Measurements from ENCODE around the gene SART3.

DNA sequence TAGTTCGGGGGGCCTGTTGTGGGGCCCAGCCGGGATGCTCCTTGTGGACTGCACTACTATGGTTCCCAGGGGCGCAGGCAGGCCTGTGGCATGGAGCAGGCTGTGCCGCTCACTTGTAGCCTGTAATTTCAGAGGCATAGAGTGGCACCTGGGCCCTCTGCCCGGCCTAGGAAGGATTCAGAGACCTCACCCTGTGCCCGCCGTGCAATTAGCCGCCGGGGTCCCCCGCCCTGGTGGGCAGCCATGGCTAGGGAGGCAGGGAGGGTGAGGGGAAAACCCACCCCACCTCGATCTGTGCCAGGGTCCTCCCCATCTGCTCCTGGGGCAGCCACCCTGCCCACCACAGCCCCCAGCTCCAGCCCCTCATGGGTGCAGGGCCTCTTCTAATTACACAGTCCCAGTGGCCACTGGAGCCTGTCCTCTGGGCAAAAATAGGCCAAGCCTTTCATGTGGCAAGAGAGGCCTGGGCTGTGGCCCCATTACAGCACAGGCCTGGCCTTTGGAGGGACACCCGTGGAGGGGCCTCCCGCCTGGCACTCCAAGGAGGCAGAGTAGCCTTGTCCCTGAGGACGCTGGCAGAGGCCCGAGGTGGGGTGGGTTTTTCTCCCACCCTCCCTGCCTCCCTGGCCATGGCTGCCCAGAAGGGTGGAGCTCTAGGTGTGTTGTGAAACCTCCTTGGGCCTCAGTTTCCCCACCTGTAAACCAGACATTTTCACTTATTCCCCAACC lies 42.2 kb upstream of the SART3 start:
- TF ChIP-seq YY1 (IDR thresholded peaks at IDR 0.05; ENCODE audit: low read depth, low read length), result no peak
- no peak for TF ChIP-seq BHLHE40 (IDR thresholded peaks at IDR 0.05; ENCODE audit: borderline replicate concordance in 1 of 2, low read depth in 2 of 2, low read length in 1 of 2)

Data from GM12878 (cell line).